ENCODE data around the gene RAB5B. TPM values are rescaled to one million over a fixed set of nuclear protein-coding genes. Genes with fewer than 3 reads are reported as not detected.
A peak's percentile ranks its signal among the peaks of the same experiment; 100 is the strongest.

The RAB5B gene
- total and polyA plus RNA-seq, 10 of the 15 experiments (the other 5 are each of a cell fraction or from before 2014, with no cell fraction given) = 7.5 to 149 (median 37.8) TPM

DNA sequence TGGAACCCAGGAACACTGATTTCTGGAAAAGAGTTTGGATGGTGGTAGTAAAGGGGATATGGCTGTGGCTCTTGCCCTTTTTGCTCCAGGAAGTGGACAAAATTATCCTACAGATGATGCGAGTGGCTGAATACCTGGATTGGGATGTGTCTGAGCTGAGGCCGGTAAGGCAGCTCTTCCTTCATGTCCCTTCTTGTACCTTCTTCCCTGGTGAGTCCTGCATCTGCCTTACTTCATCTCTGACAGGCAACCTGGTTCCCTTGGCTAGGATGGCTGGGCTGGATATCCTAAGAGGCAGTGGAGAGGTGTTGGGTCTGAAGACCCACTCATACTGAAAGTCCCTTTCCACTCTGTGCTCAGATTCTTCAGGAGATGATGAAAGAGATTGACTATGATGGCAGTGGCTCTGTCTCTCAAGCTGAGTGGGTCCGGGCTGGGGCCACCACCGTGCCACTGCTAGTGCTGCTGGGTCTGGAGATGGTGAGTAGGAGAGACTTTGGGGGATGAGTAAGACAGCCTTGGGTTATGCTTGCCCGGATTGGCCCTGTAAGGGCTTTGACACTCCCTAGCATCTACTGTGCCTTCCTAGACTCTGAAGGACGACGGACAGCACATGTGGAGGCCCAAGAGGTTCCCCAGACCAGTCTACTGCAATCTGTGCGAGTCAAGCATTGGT lies 34.9 kb upstream of the RAB5B start (continued):
- TF ChIP-seq SUPT20H (IDR thresholded peaks at IDR 0.05; ENCODE audit: borderline replicate concordance, control insufficient read depth, low read depth, low read length) = no peak
- TF ChIP-seq, protein P1, sequence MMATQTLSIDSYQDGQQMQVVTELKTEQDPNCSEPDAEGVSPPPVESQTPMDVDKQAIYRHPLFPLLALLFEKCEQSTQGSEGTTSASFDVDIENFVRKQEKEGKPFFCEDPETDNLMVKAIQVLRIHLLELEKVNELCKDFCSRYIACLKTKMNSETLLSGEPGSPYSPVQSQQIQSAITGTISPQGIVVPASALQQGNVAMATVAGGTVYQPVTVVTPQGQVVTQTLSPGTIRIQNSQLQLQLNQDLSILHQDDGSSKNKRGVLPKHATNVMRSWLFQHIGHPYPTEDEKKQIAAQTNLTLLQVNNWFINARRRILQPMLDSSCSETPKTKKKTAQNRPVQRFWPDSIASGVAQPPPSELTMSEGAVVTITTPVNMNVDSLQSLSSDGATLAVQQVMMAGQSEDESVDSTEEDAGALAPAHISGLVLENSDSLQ (IDR thresholded peaks at IDR 0.05) = no peak
- TF ChIP-seq NR2C1 (IDR thresholded peaks at IDR 0.05) = no peak
- no peak for TF ChIP-seq SIX5 (IDR thresholded peaks at IDR 0.05; ENCODE audit: low read depth, low read length, severe bottlenecking)
- no peak for TF ChIP-seq SREBF1 (IDR thresholded peaks at IDR 0.05; ENCODE audit: low read length)
- no peak for TF ChIP-seq PAX5 (IDR thresholded peaks at IDR 0.05; ENCODE audit: borderline replicate concordance, low read depth, low read length)
- no peak for TF ChIP-seq ATF7 (IDR thresholded peaks at IDR 0.05; ENCODE audit: low read depth)
- no peak for TF ChIP-seq NFXL1 (IDR thresholded peaks at IDR 0.05; ENCODE audit: borderline replicate concordance)
- TF ChIP-seq TARDBP (IDR thresholded peaks at IDR 0.05; ENCODE audit: borderline replicate concordance) = no peak
- TF ChIP-seq TBL1XR1 (IDR thresholded peaks at IDR 0.05; ENCODE audit: low read depth, low read length) = no peak

DNA sequence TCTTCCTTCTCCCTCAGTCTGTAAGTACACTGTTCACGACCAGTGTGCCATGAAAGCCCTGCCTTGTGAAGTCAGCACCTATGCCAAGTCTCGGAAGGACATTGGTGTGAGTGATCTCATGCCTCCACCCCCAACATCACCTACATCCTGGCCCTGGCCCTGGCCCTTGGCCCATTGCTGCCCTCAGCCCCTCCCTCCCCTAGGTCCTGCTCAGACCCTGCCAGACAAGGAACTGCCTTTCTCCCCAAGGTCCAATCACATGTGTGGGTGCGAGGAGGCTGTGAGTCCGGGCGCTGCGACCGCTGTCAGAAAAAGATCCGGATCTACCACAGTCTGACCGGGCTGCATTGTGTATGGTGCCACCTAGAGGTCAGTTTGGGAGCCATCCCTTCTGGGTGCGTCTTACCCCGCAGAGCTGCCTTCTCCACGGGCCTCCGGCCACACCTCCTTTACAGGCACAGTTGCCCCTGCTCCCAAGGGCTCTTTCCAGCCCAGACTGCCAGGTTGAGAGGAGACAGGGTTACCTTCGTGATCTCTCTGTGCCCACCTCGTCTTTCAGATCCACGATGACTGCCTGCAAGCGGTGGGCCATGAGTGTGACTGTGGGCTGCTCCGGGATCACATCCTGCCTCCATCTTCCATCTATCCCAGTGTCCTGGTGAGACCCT lies 33.7 kb upstream of the RAB5B start:
- WGBS (ENCODE audit: insufficient coverage, insufficient replicate concordance, low lambda C conversion rate, missing lambda C conversion rate) = 23% methylated on average over 18 of the region's 18 CpGs
- FAIRE-seq = peak; percentile 35
- TF ChIP-seq TCF12 (IDR thresholded peaks at IDR 0.05; ENCODE audit: low read depth, low read length) = no peak
- no peak for TF ChIP-seq ZNF592 (IDR thresholded peaks at IDR 0.05)
- TF ChIP-seq RELA (IDR thresholded peaks at IDR 0.05; ENCODE audit: borderline replicate concordance, partially characterized antibody) = no peak
- TF ChIP-seq FOS (IDR thresholded peaks at IDR 0.05; ENCODE audit: borderline replicate concordance, extremely low read depth, insufficient read length) = no peak
- 0 out of 2 replicates have a peak, but pooled peaks have one; percentile 63 for TF ChIP-seq SMARCA5 (IDR thresholded peaks at IDR 0.05)
- peak; percentile 61; the same call in 1 of the 3 replicates for TF ChIP-seq POU2F2 (IDR thresholded peaks at IDR 0.05; ENCODE audit: borderline replicate concordance, low read depth, low read length)
- no peak for TF ChIP-seq RFX5 (IDR thresholded peaks at IDR 0.05; ENCODE audit: low read depth, low read length)

More for the DNA sequence above, 33.7 kb upstream of the RAB5B start:
- POLR2A ChIA-PET = interaction anchor here (0.8 to 1.5 kb wide), 6 partner anchors 14 to 202 kb away, joined by 3 to 6 read pairs (median 4); partner anchors contain the start of gene RAB5B
- Histone ChIP-seq H3K27ac (ENCODE audit: control insufficient read depth, insufficient read depth) (no peak overlapping the region), H3K9ac (ENCODE audit: control insufficient read depth, insufficient read depth, low read length) (no peak overlapping the region; the same call in 1 of the 2 replicates), H3K4me3 (no peak overlapping the region), H3K79me2 (ENCODE audit: control insufficient read depth, insufficient read depth, low read length) (no peaks in the 10 kb centered on the region), H2AFZ (ENCODE audit: control insufficient read depth, low read depth, low read length) (peak overlapping the region; percentile 59), H3K4me2 (ENCODE audit: control insufficient read depth, insufficient read depth) (peak overlapping the region; percentile 10), H3K9me3 (replicated peaks; ENCODE audit: control insufficient read depth, insufficient read depth, low read length) (no peaks in the 10 kb centered on the region), H3K27me3 (replicated peaks in 1 of 2; ENCODE audit: control insufficient read depth in 2 of 2, insufficient read depth in 2 of 2, low read length in 1 of 2) (no peaks in the 10 kb centered on the region), H4K20me1 (ENCODE audit: control insufficient read depth, insufficient read depth) (no peaks in the 10 kb centered on the region), H3K4me1 (ENCODE audit: control insufficient read depth, insufficient read depth, low read length) (peaks cover 10% of the 10 kb centered on the region), H3K36me3 (ENCODE audit: control insufficient read depth in 2 of 2, insufficient read depth in 2 of 2, low read length in 1 of 2) (peaks cover 0 to 46% of the 10 kb centered on the region in 2 experiments)
- SMC1A ChIA-PET (ENCODE audit: uncharacterized antibody, unreplicated experiment) = interaction anchor here (0.6 to 5.0 kb wide), 12 partner anchors 9 to 201 kb away, joined by 3 to 51 read pairs (median 4); partner anchors contain the start of genes DGKA, ORMDL2, PYM1 and SARNP
- DNase-seq (ENCODE audit: low read depth, low spot score) = peak; percentile 60
- intact Hi-C loops (cut with micrococcal nuclease; ENCODE audit: unreplicated experiment) = loop anchor here (1.0 kb wide), 1 partner anchor 202 kb away; no protein-coding TSS in a partner anchor
- ATAC-seq = peak; percentile 100
- BruUV-seq (replicated peaks) = no TSS peak
- in situ Hi-C loops (cut with MboI) = loop anchor here (5.0 kb wide), 1 partner anchor 203 kb away; no protein-coding TSS in a partner anchor
- RAD21 ChIA-PET (ENCODE audit: unreplicated experiment) = interaction anchor here (0.6 to 5.0 kb wide), 18 partner anchors 9 to 217 kb away, joined by 3 to 43 read pairs (median 5); partner anchors contain the start of genes CD63, DGKA, DNAJC14 and ORMDL2
- CTCF ChIA-PET = interaction anchor here (0.6 to 6.1 kb wide), 37 partner anchors 9 to 1702 kb away, joined by 3 to 80 read pairs (median 4); partner anchors contain the start of genes DGKA, DNAJC14, GDF11 and MYL6
